IPS-11a (cell line): ENCODE data around the gene GTPBP3.
"Not testable (repeated sequence)": the region's sequence is repeated elsewhere in the genome, so short reads cannot be mapped to it uniquely, and the experiment has no call there.

Source experiments
- H3K4me3 ChIP-seq: one replicate; pipeline ENCODE4 v1.5.1; 2013; ENCODE audit warnings: low read depth, low read length, control low read depth

Gene GTPBP3

GRCh38 chr19:17341386-17341785, 4.0 kb downstream of the GTPBP3 start:
- no peak overlapping the region for H3K4me3 ChIP-seq

GRCh38 chr19:17341845-17342244, 4.5 kb downstream of the GTPBP3 start:
- H3K4me3 ChIP-seq = no peak overlapping the region

GRCh38 chr19:17346109-17346671, 8.8 kb downstream of the GTPBP3 start:
- H3K4me3 ChIP-seq = no peak overlapping the region

- H3K4me3 ChIP-seq = no peak overlapping the region
Measured at GRCh38 chr19:17347361-17347760, 10.0 kb downstream of the GTPBP3 start.

- H3K4me3 ChIP-seq = no peak overlapping the region
Measured at GRCh38 chr19:17347877-17348276, 10.5 kb downstream of the GTPBP3 start.

GRCh38 chr19:17348700-17349099, 11.3 kb downstream of the GTPBP3 start:
- no peak overlapping the region for H3K4me3 ChIP-seq

GRCh38 chr19:17351815-17352435, 14.6 kb downstream of the GTPBP3 start:
- H3K4me3 ChIP-seq = no peak overlapping the region

GRCh38 chr19:17352608-17353280, 15.4 kb downstream of the GTPBP3 start:
- no peak overlapping the region for H3K4me3 ChIP-seq

- H3K4me3 ChIP-seq = no peak overlapping the region
Measured at GRCh38 chr19:17353386-17353785, 16.0 kb downstream of the GTPBP3 start.

- H3K4me3 ChIP-seq = no peak overlapping the region
Measured at GRCh38 chr19:17357078-17357666, 19.8 kb downstream of the GTPBP3 start.

- H3K4me3 ChIP-seq = no peak overlapping the region
Measured at GRCh38 chr19:17357724-17358123, 20.4 kb downstream of the GTPBP3 start.

- H3K4me3 ChIP-seq = no peak overlapping the region
Measured at GRCh38 chr19:17358395-17358794, 21.0 kb downstream of the GTPBP3 start.

GRCh38 chr19:17359905-17360800, 22.8 kb downstream of the GTPBP3 start:
- no peak overlapping the region for H3K4me3 ChIP-seq

- not testable (repeated sequence) for H3K4me3 ChIP-seq
Measured at GRCh38 chr19:17363852-17364605, 26.7 kb downstream of the GTPBP3 start.

- no peak overlapping the region for H3K4me3 ChIP-seq
Measured at GRCh38 chr19:17365361-17365760, 28.0 kb downstream of the GTPBP3 start.

GRCh38 chr19:17370026-17370587, 32.8 kb downstream of the GTPBP3 start:
- H3K4me3 ChIP-seq = no peak overlapping the region

GRCh38 chr19:17376935-17377600, 39.7 kb downstream of the GTPBP3 start, which contains the start of gene PLVAP:
PLVAP (minus strand) TSS chr19:17377342; CDS start chr19:17377288, 54 bp downstream.
- no peak within 1 kb of the TSS for H3K4me3 ChIP-seq

GRCh38 chr19:17378271-17378670, 40.9 kb downstream of the GTPBP3 start:
- H3K4me3 ChIP-seq = no peak overlapping the region

GRCh38 chr19:17379221-17379631, 41.9 kb downstream of the GTPBP3 start:
- H3K4me3 ChIP-seq = no peak overlapping the region
